GM12891 (cell line): ENCODE data around the gene DYNLT1.

Experiments used
- POLR2A ChIP-seq: IDR thresholded peaks from 2 replicates; pipeline ENCODE4 v1.6.1; 2011; ENCODE audit warnings: low read depth, low read length, control low read depth
- POLR2AphosphoS5 ChIP-seq: IDR thresholded peaks from 2 replicates; pipeline ENCODE4 v1.6.1; 2011; ENCODE audit warnings: low read depth, low read length, control low read depth

DNA sequence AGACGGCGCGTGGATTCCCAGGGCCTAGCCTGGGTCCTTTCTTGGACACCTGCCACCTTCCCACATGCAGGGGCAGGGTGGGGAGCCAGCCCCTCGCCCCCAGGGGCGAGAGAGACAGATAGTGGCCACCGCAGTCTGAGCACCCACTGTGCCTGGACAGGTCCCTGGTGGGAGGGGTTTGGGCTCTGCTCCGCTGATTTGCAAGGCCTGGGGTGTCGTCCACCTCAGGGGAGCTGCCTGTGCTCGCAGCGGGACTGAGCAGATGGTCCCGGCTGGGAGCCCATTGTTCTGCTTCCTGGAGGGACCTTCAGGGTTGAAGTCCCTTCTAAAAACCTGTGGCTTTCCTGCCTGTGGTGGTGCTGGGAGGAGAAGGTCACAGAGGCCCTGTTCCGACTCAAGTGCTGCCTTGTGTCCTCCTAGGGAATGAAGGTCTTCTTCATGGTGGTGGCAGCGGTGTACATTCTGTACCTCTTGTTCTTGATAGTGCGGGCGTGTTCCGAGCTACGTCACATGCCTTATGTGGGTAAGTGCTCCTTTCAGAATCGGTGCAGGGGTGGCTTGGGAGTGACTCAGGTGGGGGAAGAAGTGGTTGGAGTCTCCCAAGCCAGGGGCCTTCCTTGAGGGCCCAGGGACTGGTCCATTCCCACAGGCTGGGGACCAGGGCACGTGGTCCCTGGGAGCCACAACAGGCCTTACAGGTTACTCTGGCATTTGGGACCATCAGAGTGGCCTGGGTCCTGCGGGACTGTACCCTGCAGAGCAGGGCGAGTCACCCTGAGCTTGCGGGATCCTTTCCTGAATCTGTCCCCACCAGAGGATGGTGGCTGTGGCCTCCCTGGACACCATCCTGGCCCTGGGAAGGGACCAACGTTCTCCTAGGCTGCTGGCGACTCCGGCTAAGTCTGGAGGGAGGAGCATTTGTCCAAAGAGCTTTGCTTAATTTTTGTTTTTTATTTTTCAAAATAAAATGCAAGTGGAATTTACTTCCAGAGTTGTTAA lies 19.6 kb downstream of the DYNLT1 start:
- TF ChIP-seq POLR2AphosphoS5: no peak
- no peak for TF ChIP-seq POLR2A
